Measurements from ENCODE around the gene SLC22A17. TPM values are rescaled to one million over a fixed set of nuclear protein-coding genes. Genes with fewer than 3 reads are reported as not detected.

The SLC22A17 gene
- total and polyA plus RNA-seq, 10 of the 15 experiments (the other 5 are each of a cell fraction or from before 2014, with no cell fraction given) = not detected

DNA sequence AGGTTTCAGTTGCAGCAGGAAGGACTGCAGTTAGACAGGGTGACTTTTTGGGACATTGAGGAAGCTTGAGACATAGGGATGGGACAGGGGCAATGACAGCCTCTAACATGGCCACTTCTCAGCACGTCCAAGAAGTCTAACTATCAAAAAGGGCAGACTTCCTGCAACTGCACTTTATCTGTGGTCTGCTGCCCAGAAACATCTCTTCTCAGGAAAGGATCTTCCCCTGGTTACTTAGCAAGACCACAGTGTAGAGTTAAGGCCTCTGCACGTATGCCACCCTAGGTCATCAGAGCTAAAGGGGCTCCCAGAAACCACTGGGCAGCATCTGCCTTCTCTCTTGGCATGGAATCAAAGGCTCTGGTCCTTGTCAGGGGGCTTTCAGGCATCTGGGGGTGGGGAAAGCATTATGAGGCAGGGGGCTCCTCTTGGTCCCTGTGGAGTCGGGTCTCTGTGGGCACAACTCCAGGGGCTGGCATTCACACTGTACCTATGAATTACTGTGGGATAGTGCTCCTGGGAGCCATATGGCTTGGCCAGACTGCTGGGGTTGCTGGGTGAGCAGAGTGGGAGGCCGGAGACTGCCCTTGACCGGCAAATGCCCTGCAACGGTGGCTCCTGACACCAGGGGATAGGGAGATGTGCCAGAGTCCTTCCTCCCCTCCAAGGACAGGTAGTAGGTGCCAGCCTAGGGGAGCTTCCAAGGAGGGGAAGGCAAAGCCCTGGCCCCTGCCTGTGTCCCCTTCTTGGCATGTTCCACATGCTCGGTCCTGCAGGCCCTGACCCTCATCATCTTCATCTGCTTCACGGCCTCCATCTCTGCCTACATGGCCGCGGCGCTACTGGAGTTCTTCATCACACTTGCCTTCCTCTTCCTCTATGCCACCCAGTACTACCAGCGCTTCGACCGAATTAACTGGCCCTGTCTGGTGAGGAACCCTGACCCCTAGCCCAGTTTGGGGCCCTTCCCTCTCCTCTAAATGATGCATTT is 25.2 kb upstream of the SLC22A17 start:
- Histone ChIP-seq H3K79me2 (ENCODE audit: control insufficient read depth, insufficient read depth, low read length) (no peaks in the 10 kb centered on the region), H3K4me1 (ENCODE audit: control insufficient read depth, insufficient read depth, low read length) (no peaks in the 10 kb centered on the region), H3K4me3 (no peak overlapping the region), H3K9me3 (replicated peaks; ENCODE audit: control insufficient read depth, insufficient read depth, low read length) (no peaks in the 10 kb centered on the region), H3K27me3 (replicated peaks in 1 of 2; ENCODE audit: control insufficient read depth in 2 of 2, insufficient read depth in 2 of 2, low read length in 1 of 2) (no peaks in the 10 kb centered on the region; a peak in 1 of 4 replicates), H3K27ac (ENCODE audit: control insufficient read depth, insufficient read depth) (no peak overlapping the region), H3K36me3 (ENCODE audit: control insufficient read depth in 2 of 2, insufficient read depth in 2 of 2, low read length in 1 of 2) (no peaks in the 10 kb centered on the region), H3K9ac (ENCODE audit: control insufficient read depth, insufficient read depth, low read length) (no peak overlapping the region), H3K4me2 (ENCODE audit: control insufficient read depth, insufficient read depth) (no peak overlapping the region), H4K20me1 (ENCODE audit: control insufficient read depth, insufficient read depth) (no peaks in the 10 kb centered on the region), H2AFZ (ENCODE audit: control insufficient read depth, low read depth, low read length) (no peak overlapping the region)
- BruUV-seq (replicated peaks) = no TSS peak
- ChIA-PET SMC1A (ENCODE audit: uncharacterized antibody, unreplicated experiment) (interaction anchor here (0.9 to 1.1 kb wide), 2 partner anchors 10 to 258 kb away, joined by 3 to 5 read pairs; no protein-coding TSS in a partner anchor), RAD21 (ENCODE audit: unreplicated experiment) (interaction anchor here (2.3 kb wide), 1 partner anchor 50 kb away, joined by 5 read pairs; no protein-coding TSS in a partner anchor), POLR2A (no interaction called here), CTCF (interaction anchor here (1.1 to 5.7 kb wide), 6 partner anchors 18 to 260 kb away, joined by 3 to 52 read pairs (median 4); partner anchors contain the start of gene CEBPE)
- DNase-seq (ENCODE audit: low read depth, low spot score) = no peak
- intact Hi-C loops (cut with micrococcal nuclease; ENCODE audit: unreplicated experiment) (no loop called here), in situ Hi-C loops (cut with MboI) (no loop called here)
- TF ChIP-seq GABPA (IDR thresholded peaks at IDR 0.05; ENCODE audit: low read depth) (no peak), IKZF1 (conservative IDR thresholded peaks at IDR 0.05) (no peak), SP1 (IDR thresholded peaks at IDR 0.05; ENCODE audit: low read depth, low read length) (no peak)
- TF ChIP-seq, protein P1, sequence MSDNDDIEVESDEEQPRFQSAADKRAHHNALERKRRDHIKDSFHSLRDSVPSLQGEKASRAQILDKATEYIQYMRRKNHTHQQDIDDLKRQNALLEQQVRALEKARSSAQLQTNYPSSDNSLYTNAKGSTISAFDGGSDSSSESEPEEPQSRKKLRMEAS (IDR thresholded peaks at IDR 0.05; ENCODE audit: low read depth, low read length) = no peak
- no peak for ATAC-seq
- FAIRE-seq = no peak
- 38% methylated on average over 14 of the region's 14 CpGs for WGBS (ENCODE audit: insufficient coverage, insufficient replicate concordance, low lambda C conversion rate, missing lambda C conversion rate)

GRCh38 chr14:23377198-23377550 is 24.5 kb upstream of the SLC22A17 start:
- in situ Hi-C loops (cut with MboI) = no loop called here
- 28% methylated on average over 11 of the region's 11 CpGs for WGBS (ENCODE audit: insufficient coverage, insufficient replicate concordance, low lambda C conversion rate, missing lambda C conversion rate)
- Histone ChIP-seq H4K20me1 (ENCODE audit: control insufficient read depth, insufficient read depth) (no peaks in the 10 kb centered on the region), H3K4me2 (ENCODE audit: control insufficient read depth, insufficient read depth) (no peak overlapping the region), H3K9me3 (replicated peaks; ENCODE audit: control insufficient read depth, insufficient read depth, low read length) (no peaks in the 10 kb centered on the region), H3K9ac (ENCODE audit: control insufficient read depth, insufficient read depth, low read length) (no peak overlapping the region), H3K4me1 (ENCODE audit: control insufficient read depth, insufficient read depth, low read length) (no peaks in the 10 kb centered on the region), H3K27me3 (replicated peaks in 1 of 2; ENCODE audit: control insufficient read depth in 2 of 2, insufficient read depth in 2 of 2, low read length in 1 of 2) (no peaks in the 10 kb centered on the region; a peak in 1 of 4 replicates), H3K27ac (ENCODE audit: control insufficient read depth, insufficient read depth) (no peak overlapping the region), H2AFZ (ENCODE audit: control insufficient read depth, low read depth, low read length) (no peak overlapping the region), H3K36me3 (ENCODE audit: control insufficient read depth in 2 of 2, insufficient read depth in 2 of 2, low read length in 1 of 2) (no peaks in the 10 kb centered on the region), H3K4me3 (no peak overlapping the region), H3K79me2 (ENCODE audit: control insufficient read depth, insufficient read depth, low read length) (no peaks in the 10 kb centered on the region)
- ChIA-PET SMC1A (ENCODE audit: uncharacterized antibody, unreplicated experiment) (interaction anchor here (0.9 kb wide), 1 partner anchor 10 kb away, joined by 3 read pairs; no protein-coding TSS in a partner anchor), POLR2A (no interaction called here), CTCF (interaction anchor here (1.1 to 5.7 kb wide), 3 partner anchors 48 to 257 kb away, joined by 4 to 52 read pairs (median 4); no protein-coding TSS in a partner anchor), RAD21 (ENCODE audit: unreplicated experiment) (no interaction called here)
- no TSS peak for BruUV-seq (replicated peaks)
- TF ChIP-seq SPI1 (IDR thresholded peaks at IDR 0.05; ENCODE audit: borderline replicate concordance, insufficient read depth, low read depth, low read length) (no peak), SREBF1 (IDR thresholded peaks at IDR 0.05; ENCODE audit: low read length) (no peak)
- intact Hi-C loops (cut with micrococcal nuclease; ENCODE audit: unreplicated experiment) = no loop called here
- FAIRE-seq (no peak), ATAC-seq (no peak), DNase-seq (ENCODE audit: low read depth, low spot score) (no peak)
